ENCODE data around the gene LIX1L. TPM values are rescaled to one million over a fixed set of nuclear protein-coding genes. Genes with fewer than 3 reads are reported as not detected.

The LIX1L gene
- total and polyA plus RNA-seq, 2 donors (not counting 3 experiments of a cell fraction or from before 2014, with no cell fraction given): 54.9 to 56.4 TPM

- Histone ChIP-seq H3K4me2 (ENCODE audit: insufficient read depth, low read length) (peak within 1 kb of the TSS; percentile 77), H3K4me1 (ENCODE audit: control insufficient read depth, extremely low read depth, insufficient read depth, low read length) (peaks cover 16% of the 10 kb centered on the region), H3K9me3 (replicated peaks; ENCODE audit: control insufficient read depth, insufficient read depth, low read length) (no peaks in the 10 kb centered on the region), H3K36me3 (ENCODE audit: control insufficient read depth in 2 of 2, extremely low read depth in 1 of 2, insufficient read depth in 2 of 2, low read length in 2 of 2) (peaks cover 2 to 3% of the 10 kb centered on the region in 2 experiments), H3K4me3 (replicated peaks in 1 of 3; ENCODE audit: insufficient read depth in 1 of 3, low read depth in 1 of 3, low read length in 3 of 3) (peak within 1 kb of the TSS; percentile 45 to 77 (median 62)), H3K27ac (ENCODE audit: insufficient read depth, low read depth, low read length) (peak within 1 kb of the TSS; percentile 19), H3K9me1 (replicated peaks; ENCODE audit: control insufficient read depth, extremely low read depth, insufficient read depth, low read length) (no peaks in the 10 kb centered on the region), H3K27me3 (ENCODE audit: control insufficient read depth in 2 of 2, insufficient read depth in 2 of 2, low read length in 2 of 2) (no peaks in the 10 kb centered on the region), H3K9ac (replicated peaks; ENCODE audit: extremely low read depth, insufficient read depth, low read length) (peak within 1 kb of the TSS; percentile 76), H3K79me2 (ENCODE audit: control insufficient read depth, insufficient read depth, low read length) (peaks cover 7% of the 10 kb centered on the region), H4K20me1 (replicated peaks; ENCODE audit: control insufficient read depth, extremely low read depth, insufficient read depth, low read length) (no peaks in the 10 kb centered on the region), H2AFZ (ENCODE audit: low read depth, low read length) (peak within 1 kb of the TSS; percentile 52)
- CTCF ChIA-PET: interaction anchor here (0.5 to 1.9 kb wide), 10 partner anchors 9 to 89 kb away, joined by 3 to 28 read pairs (median 6); partner anchors contain the start of genes ANKRD34A, ANKRD35, ITGA10 and LIX1L
- peak; percentile 92 for FAIRE-seq
- intact Hi-C loops (cut with micrococcal nuclease): loop anchor here (2.0 kb wide), 2 partner anchors 38 to 60 kb away; partner anchors contain the start of gene PIAS3
- BruUV-seq (replicated peaks): no TSS peak
- peak; percentile 96 for DNase-seq (ENCODE audit: low read depth, low spot score)
- POLR2A ChIA-PET: interaction anchor here (0.9 to 1.5 kb wide), 5 partner anchors 9 to 83 kb away, joined by 3 to 6 read pairs (median 3); partner anchors contain the start of genes LIX1L, PIAS3 and RBM8A
- dilution Hi-C loops (cut with MboI; ENCODE audit: extremely low pct_ligation_motif_present, low sequenced_read_pairs): no loop called here
- TF ChIP-seq MAX (IDR thresholded peaks at IDR 0.05; ENCODE audit: insufficient read depth, insufficient read length) (no peak), POLR2AphosphoS5 (IDR thresholded peaks at IDR 0.05; ENCODE audit: insufficient read depth, low read depth, low read length) (peak; percentile 77), POLR2A (IDR thresholded peaks at IDR 0.05; ENCODE audit: low read depth, low read length) (peak; percentile 63)
These were observed 39.4 kb downstream of the LIX1L start, which contains the start of gene PEX11B for GRCh38 chr1:145918144-145918991. Gene PEX11B, minus strand, starts transcription at chr1:145918717. Its CDS starts 29 bp downstream, at chr1:145918688.

GRCh38 chr1:145917595-145917994 lies 40.2 kb downstream of the LIX1L start:
- no peak for TF ChIP-seq CTCF (IDR thresholded peaks at IDR 0.05; ENCODE audit: extremely low read depth in 1 of 2, insufficient read depth in 1 of 2, low read depth in 1 of 2, low read length in 2 of 2)
- TF ChIP-seq FOS (IDR thresholded peaks at IDR 0.05; ENCODE audit: borderline replicate concordance, insufficient read depth, low read length): no peak
- TF ChIP-seq MYC (IDR thresholded peaks at IDR 0.05; ENCODE audit: low read depth, low read length): no peak
- TF ChIP-seq POLR2A (IDR thresholded peaks at IDR 0.05; ENCODE audit: low read depth, low read length): no peak
- no peak for TF ChIP-seq MAX (IDR thresholded peaks at IDR 0.05; ENCODE audit: insufficient read depth, insufficient read length)
- TF ChIP-seq JUN (IDR thresholded peaks at IDR 0.05; ENCODE audit: borderline replicate concordance, insufficient read depth, insufficient read length, low read depth): no peak
- no peak for TF ChIP-seq GATA2 (IDR thresholded peaks at IDR 0.05; ENCODE audit: insufficient read depth, insufficient read length, low read depth, low read length)
- no peak for TF ChIP-seq EZH2 (IDR thresholded peaks at IDR 0.05; ENCODE audit: borderline replicate concordance, low read depth, low read length, severe bottlenecking)
- no peak for TF ChIP-seq POLR2AphosphoS5 (IDR thresholded peaks at IDR 0.05; ENCODE audit: insufficient read depth, low read depth, low read length)
- Histone ChIP-seq H2AFZ (ENCODE audit: low read depth, low read length) (no peak overlapping the region), H3K4me3 (replicated peaks in 1 of 3; ENCODE audit: insufficient read depth in 1 of 3, low read depth in 1 of 3, low read length in 3 of 3) (peak overlapping the region; percentile 45 to 77 (median 62)), H3K4me2 (ENCODE audit: insufficient read depth, low read length) (peak overlapping the region; percentile 61), H3K4me1 (ENCODE audit: control insufficient read depth, extremely low read depth, insufficient read depth, low read length) (peaks cover 16% of the 10 kb centered on the region), H3K79me2 (ENCODE audit: control insufficient read depth, insufficient read depth, low read length) (peaks cover 7% of the 10 kb centered on the region), H3K9ac (replicated peaks; ENCODE audit: extremely low read depth, insufficient read depth, low read length) (peak overlapping the region; percentile 76), H3K36me3 (ENCODE audit: control insufficient read depth in 2 of 2, extremely low read depth in 1 of 2, insufficient read depth in 2 of 2, low read length in 2 of 2) (peaks cover 2 to 3% of the 10 kb centered on the region in 2 experiments), H3K9me3 (replicated peaks; ENCODE audit: control insufficient read depth, insufficient read depth, low read length) (no peaks in the 10 kb centered on the region), H3K27ac (ENCODE audit: insufficient read depth, low read depth, low read length) (no peak overlapping the region), H3K9me1 (replicated peaks; ENCODE audit: control insufficient read depth, extremely low read depth, insufficient read depth, low read length) (no peaks in the 10 kb centered on the region), H3K27me3 (ENCODE audit: control insufficient read depth in 2 of 2, insufficient read depth in 2 of 2, low read length in 2 of 2) (no peaks in the 10 kb centered on the region), H4K20me1 (replicated peaks; ENCODE audit: control insufficient read depth, extremely low read depth, insufficient read depth, low read length) (no peaks in the 10 kb centered on the region)
- dilution Hi-C loops (cut with MboI; ENCODE audit: extremely low pct_ligation_motif_present, low sequenced_read_pairs): no loop called here
- no TSS peak for BruUV-seq (replicated peaks)
- POLR2A ChIA-PET: interaction anchor here (1.5 kb wide), 1 partner anchor 10 kb away, joined by 3 read pairs; the partner anchor contains the start of gene RBM8A
- FAIRE-seq (no peak), DNase-seq (ENCODE audit: low read depth, low spot score) (no peak)
- CTCF ChIA-PET: no interaction called here
- intact Hi-C loops (cut with micrococcal nuclease): no loop called here
